ENCODE data around the gene OMP. TPM values are rescaled to one million over a fixed set of nuclear protein-coding genes. Genes with fewer than 3 reads are reported as not detected.

OMP gene
- total RNA-seq, 6 donors from 2014 or later = 0.77 to 5.2 TPM; not detected in 4

DNA sequence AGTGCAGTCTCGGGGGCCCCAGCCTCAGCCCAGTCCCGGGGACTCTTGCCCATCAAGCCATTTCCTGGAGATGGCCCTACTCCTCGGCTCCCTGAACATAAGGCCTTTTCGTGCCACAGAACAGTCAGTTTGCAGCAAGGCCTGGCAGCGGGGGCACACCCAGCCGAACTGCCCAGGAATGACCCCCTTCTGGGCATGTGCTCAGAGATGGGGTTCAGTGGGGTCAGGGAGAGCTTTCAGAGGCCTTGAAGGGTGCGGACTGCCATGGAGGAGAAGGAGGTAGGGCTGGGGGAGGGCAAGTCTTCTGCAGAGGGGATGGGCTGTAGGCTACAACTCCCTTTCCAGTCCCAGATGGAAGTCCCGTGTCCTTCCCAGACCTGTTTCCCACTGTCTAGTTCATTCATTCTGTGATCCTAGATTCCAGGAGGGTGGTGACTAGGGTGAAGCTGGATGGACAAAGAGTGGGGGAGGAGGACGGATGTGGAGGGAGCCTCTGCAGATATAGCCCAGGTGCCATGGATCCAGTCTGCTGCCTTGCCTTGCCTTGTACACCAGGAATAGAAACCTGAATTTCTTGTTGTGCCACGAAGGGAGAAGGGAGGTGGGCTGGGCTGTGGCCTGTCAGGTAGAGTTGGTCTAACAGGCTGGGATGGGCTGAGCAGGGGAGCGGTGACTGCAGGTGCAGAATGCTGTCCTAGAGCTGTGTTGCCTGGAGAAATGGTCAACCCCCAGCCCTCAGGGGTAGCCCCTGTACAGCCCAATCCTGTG is 14.2 kb upstream of the OMP start:
- no peak for TF ChIP-seq EP300 (IDR thresholded peaks at IDR 0.05)
- no peak for TF ChIP-seq POLR2A (IDR thresholded peaks at IDR 0.05)
- no peak for TF ChIP-seq POLR2AphosphoS5 (IDR thresholded peaks at IDR 0.05)
- TF ChIP-seq, protein P1, sequence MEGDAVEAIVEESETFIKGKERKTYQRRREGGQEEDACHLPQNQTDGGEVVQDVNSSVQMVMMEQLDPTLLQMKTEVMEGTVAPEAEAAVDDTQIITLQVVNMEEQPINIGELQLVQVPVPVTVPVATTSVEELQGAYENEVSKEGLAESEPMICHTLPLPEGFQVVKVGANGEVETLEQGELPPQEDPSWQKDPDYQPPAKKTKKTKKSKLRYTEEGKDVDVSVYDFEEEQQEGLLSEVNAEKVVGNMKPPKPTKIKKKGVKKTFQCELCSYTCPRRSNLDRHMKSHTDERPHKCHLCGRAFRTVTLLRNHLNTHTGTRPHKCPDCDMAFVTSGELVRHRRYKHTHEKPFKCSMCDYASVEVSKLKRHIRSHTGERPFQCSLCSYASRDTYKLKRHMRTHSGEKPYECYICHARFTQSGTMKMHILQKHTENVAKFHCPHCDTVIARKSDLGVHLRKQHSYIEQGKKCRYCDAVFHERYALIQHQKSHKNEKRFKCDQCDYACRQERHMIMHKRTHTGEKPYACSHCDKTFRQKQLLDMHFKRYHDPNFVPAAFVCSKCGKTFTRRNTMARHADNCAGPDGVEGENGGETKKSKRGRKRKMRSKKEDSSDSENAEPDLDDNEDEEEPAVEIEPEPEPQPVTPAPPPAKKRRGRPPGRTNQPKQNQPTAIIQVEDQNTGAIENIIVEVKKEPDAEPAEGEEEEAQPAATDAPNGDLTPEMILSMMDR (IDR thresholded peaks at IDR 0.05) = no peak
- Histone ChIP-seq H3K9me3 (no peaks in the 10 kb centered on the region), H3K4me3 (no peak overlapping the region), H3K27ac (no peak overlapping the region), H3K27me3 (no peaks in the 10 kb centered on the region), H3K4me1 (peaks cover 0 to 1% (median under 1%) of the 10 kb centered on the region in 4 donors), H3K36me3 (no peaks in the 10 kb centered on the region)
- no peak for DNase-seq
- WGBS, 2 donors = 68 to 94% methylated on average over 7 to 10 of the region's 11 CpGs
- ATAC-seq (ENCODE audit: low FRiP score in 2 of 2) = no peak

DNA sequence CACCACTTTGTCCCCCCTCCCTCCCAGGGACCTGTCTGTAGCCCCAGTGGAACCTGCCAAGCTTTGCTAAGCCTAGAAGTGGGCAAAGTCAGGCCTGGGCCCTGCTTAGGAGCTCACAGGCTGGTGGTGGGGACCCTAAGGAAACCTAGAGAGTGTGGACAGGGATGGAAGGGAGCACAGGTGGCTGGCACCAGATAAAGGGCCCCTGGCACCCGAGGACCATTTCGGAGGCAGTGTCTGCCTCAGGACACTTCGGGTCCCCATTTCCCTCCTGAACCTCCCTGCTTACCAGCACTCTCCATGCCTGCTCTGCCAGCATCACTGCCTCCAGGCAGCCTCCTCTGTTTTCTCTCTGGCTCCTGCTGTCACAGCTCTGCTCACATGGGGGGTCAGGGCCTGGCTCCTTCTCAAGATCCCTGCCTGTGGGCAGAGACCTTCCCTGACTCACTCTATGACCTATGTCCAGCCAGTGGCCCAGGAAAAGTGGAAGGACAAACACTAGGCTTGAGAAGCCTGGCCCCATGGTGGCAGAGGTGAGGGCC is 13.6 kb upstream of the OMP start:
- Histone ChIP-seq H3K27ac (no peak overlapping the region), H3K4me1 (no peaks in the 10 kb centered on the region), H3K9me3 (no peaks in the 10 kb centered on the region), H3K4me3 (no peak overlapping the region), H3K27me3 (no peaks in the 10 kb centered on the region), H3K36me3 (no peaks in the 10 kb centered on the region)
- ATAC-seq (ENCODE audit: low FRiP score in 2 of 2) (no peak), DNase-seq (no peak)
- 79 to 90% methylated on average over 3 of the region's 3 CpGs for WGBS, 2 donors
- TF ChIP-seq EP300 (IDR thresholded peaks at IDR 0.05) (no peak), POLR2A (IDR thresholded peaks at IDR 0.05) (no peak), POLR2AphosphoS5 (IDR thresholded peaks at IDR 0.05) (no peak)
- TF ChIP-seq, protein P1 (IDR thresholded peaks at IDR 0.05) = no peak

DNA sequence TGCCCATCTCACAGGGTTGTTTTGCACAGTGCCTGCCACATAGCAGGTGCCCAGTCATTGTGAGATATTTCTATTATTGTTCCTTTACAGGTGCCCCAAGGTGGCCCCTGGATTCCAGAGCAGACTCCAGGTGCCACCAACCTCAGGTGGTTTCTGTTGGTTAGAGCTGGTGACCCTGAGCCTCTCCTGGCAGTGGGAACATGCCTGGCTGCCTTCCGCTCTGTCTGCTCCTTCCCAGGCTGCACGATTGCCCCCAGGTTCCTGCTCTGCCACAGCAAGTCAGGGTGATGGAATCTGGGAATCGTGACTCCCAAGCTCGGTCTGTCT is 12.6 kb upstream of the OMP start:
- DNase-seq = no peak

DNA sequence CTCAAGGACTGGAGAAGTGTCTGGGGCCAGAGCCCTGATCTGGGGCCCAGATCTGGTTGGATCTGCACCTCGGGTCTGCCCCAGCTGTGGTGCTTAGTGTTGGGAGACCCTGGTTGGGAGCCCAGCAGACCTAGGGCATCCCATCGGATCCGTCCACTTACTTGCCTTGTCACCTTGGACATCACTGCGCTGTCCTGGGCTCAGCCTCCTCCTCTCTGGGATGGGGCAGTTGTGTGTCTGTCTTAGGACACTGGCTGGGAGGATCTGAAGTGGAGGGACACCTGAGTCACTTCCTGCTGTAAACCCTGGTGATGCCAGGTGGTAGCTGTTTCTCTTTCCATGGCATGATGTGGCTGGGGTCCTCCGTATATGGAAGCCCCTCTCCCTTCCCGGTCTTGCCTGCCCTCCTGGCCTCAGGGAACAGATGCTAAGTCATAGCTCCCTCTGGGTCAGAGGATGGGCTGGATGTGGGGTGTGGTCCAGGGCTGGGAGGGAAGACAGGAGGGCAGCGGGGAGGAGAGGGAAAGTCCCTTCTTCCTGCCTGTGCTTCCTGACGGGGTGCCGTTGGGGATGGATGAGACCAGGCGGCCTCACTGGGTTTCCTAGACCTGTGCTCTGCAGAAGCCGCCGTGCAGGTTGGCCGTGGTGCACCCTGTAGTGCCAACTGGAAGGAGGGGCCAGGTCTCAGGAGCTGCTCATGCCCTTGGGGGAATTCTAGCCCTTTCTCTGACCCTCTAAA is 12.1 kb upstream of the OMP start:
- H3K4me1 ChIP-seq = no peaks in the 10 kb centered on the region
- TF ChIP-seq, protein P1 (IDR thresholded peaks at IDR 0.05) = no peak
- TF ChIP-seq POLR2A (IDR thresholded peaks at IDR 0.05) (no peak), EP300 (IDR thresholded peaks at IDR 0.05) (no peak), POLR2AphosphoS5 (IDR thresholded peaks at IDR 0.05) (no peak)

More for the DNA sequence above, 12.6 kb upstream of the OMP start:
- 79% methylated on average over 4 of the region's 4 CpGs; no CpG with 5 or more reads in 1 of the 2 donors for WGBS, 2 donors
- Histone ChIP-seq H3K4me1 (no peaks in the 10 kb centered on the region), H3K36me3 (no peaks in the 10 kb centered on the region), H3K27ac (no peak overlapping the region), H3K9me3 (no peaks in the 10 kb centered on the region), H3K4me3 (no peak overlapping the region), H3K27me3 (no peaks in the 10 kb centered on the region)
- TF ChIP-seq, protein P1 (IDR thresholded peaks at IDR 0.05) = no peak
- TF ChIP-seq POLR2A (IDR thresholded peaks at IDR 0.05) = no peak
- no peak for TF ChIP-seq POLR2AphosphoS5 (IDR thresholded peaks at IDR 0.05)
- no peak for TF ChIP-seq EP300 (IDR thresholded peaks at IDR 0.05)
- ATAC-seq (ENCODE audit: low FRiP score in 2 of 2) = no peak

More for the DNA sequence above, 12.1 kb upstream of the OMP start:
- WGBS, 2 donors = 58 to 89% methylated on average over 4 to 12 of the region's 13 CpGs
- Histone ChIP-seq H3K4me3 (no peak overlapping the region), H3K27ac (no peak overlapping the region), H3K27me3 (no peaks in the 10 kb centered on the region), H3K36me3 (no peaks in the 10 kb centered on the region), H3K9me3 (no peaks in the 10 kb centered on the region)
- DNase-seq = no peak
- ATAC-seq (ENCODE audit: low FRiP score in 2 of 2) = no peak
